Ovary (tissue), 3 donors: ENCODE measurements around the gene GPR3.

Source experiments
- CTCF ChIP-seq, 3 donors: fragments of 450-650 bp in 2 of 3; fragments of 200-600 bp in 1 of 3; IDR thresholded peaks; one replicate each; pipeline versions ENCODE4 v1.5.1 to v1.8.0; 2016 to 2022; ENCODE audit warnings: antibody characterized with exemption in 3 of 3, mild to moderate bottlenecking in 1 of 3
- EP300 ChIP-seq: sonication (generic); formaldehyde crosslinking; IDR thresholded peaks from one replicate; pipeline ENCODE4 v1.6.1; 2017; ENCODE audit warnings: antibody characterized with exemption
- donor health status: DM: no; HTN: no; CAD: no.

GRCh38 chr1:27377760-27378495 is 14.5 kb upstream of the GPR3 start:
- TF ChIP-seq CTCF (IDR thresholded peaks at IDR 0.05) (no peak), EP300 (no peak)
